ENCODE results near the gene FRMPD1.

GRCh38 chr9:37694355-37694754 lies 43.6 kb downstream of the FRMPD1 start:
- no peak for TF ChIP-seq ZFP69B (tag by site-specific recombination; IDR thresholded peaks at IDR 0.05)
- no peak for TF ChIP-seq ZNF146 (tag by site-specific recombination; IDR thresholded peaks at IDR 0.05)
- no peak for TF ChIP-seq ZNF274 (IDR thresholded peaks at IDR 0.05; ENCODE audit: low read length)
- no peak for TF ChIP-seq ZNF274 (tag by site-specific recombination; IDR thresholded peaks at IDR 0.05; ENCODE audit: borderline replicate concordance)
- TF ChIP-seq, protein P1, sequence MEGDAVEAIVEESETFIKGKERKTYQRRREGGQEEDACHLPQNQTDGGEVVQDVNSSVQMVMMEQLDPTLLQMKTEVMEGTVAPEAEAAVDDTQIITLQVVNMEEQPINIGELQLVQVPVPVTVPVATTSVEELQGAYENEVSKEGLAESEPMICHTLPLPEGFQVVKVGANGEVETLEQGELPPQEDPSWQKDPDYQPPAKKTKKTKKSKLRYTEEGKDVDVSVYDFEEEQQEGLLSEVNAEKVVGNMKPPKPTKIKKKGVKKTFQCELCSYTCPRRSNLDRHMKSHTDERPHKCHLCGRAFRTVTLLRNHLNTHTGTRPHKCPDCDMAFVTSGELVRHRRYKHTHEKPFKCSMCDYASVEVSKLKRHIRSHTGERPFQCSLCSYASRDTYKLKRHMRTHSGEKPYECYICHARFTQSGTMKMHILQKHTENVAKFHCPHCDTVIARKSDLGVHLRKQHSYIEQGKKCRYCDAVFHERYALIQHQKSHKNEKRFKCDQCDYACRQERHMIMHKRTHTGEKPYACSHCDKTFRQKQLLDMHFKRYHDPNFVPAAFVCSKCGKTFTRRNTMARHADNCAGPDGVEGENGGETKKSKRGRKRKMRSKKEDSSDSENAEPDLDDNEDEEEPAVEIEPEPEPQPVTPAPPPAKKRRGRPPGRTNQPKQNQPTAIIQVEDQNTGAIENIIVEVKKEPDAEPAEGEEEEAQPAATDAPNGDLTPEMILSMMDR (tag by site-specific recombination; IDR thresholded peaks at IDR 0.05): no peak
- no peak for TF ChIP-seq ZNF423 (tag by site-specific recombination; IDR thresholded peaks at IDR 0.05)
- no peak for TF ChIP-seq PATZ1 (tag by site-specific recombination; IDR thresholded peaks at IDR 0.05)
- no peak for TF ChIP-seq YY1 (tag by site-specific recombination; IDR thresholded peaks at IDR 0.05)
- TF ChIP-seq KLF1 (tag by site-specific recombination; IDR thresholded peaks at IDR 0.05): no peak
- no peak for TF ChIP-seq ZNF121 (tag by site-specific recombination; IDR thresholded peaks at IDR 0.05)
- TF ChIP-seq ZFP3 (tag by site-specific recombination; IDR thresholded peaks at IDR 0.05; ENCODE audit: low read depth): no peak
- no peak for TF ChIP-seq ZNF610 (tag by site-specific recombination; IDR thresholded peaks at IDR 0.05; ENCODE audit: borderline replicate concordance)
- no peak for TF ChIP-seq ZNF549 (tag by site-specific recombination; IDR thresholded peaks at IDR 0.05)

Data from HEK293 (cell line).